CD4-positive, CD25-positive, alpha-beta regulatory T cell (primary cell): ENCODE data around the gene USO1. TPM values are rescaled to one million over a fixed set of nuclear protein-coding genes. Genes with fewer than 3 reads are reported as not detected.
"Not testable (repeated sequence)": the region's sequence is repeated elsewhere in the genome, so short reads cannot be mapped to it uniquely, and the experiment has no call there.

Source experiments
- ATAC-seq, 2 donors: fragments of 150-1000 bp; cut with Tn5 transposase; one replicate each; pipeline ENCODE4 v1.10.0; 2021; ENCODE audit warnings: low read depth in 2 of 2, moderate number of reproducible peaks in 2 of 2, moderate library complexity in 1 of 2
- DNase-seq, 3 donors: peaks; one replicate each; pipeline versions ENCODE4 v3.0.0 to v3.0.0-alpha.2; 2012 to 2022; ENCODE audit warnings: mixed read lengths in 1 of 3
- H3K27ac ChIP-seq: one replicate; pipeline ENCODE4 v1.7.0; 2013; ENCODE audit warnings: mild to moderate bottlenecking, low read length; ENCODE audit not compliant: insufficient read depth, poor library complexity, severe bottlenecking
- H3K27me3 ChIP-seq: one replicate; pipeline ENCODE4 v1.7.0; 2013; ENCODE audit warnings: low read length; ENCODE audit not compliant: control insufficient read depth, insufficient read depth
- H3K36me3 ChIP-seq: one replicate; pipeline ENCODE4 v1.7.0; 2013; ENCODE audit warnings: mild to moderate bottlenecking, low read length, moderate library complexity; ENCODE audit not compliant: control insufficient read depth, insufficient read depth
- H3K4me1 ChIP-seq: 2 replicates; pipeline ENCODE4 v1.7.0; 2013; ENCODE audit warnings: mild to moderate bottlenecking, low read length; ENCODE audit not compliant: insufficient read depth, control insufficient read depth, poor library complexity, severe bottlenecking
- H3K4me3 ChIP-seq: one replicate; pipeline ENCODE4 v1.7.0; 2013; ENCODE audit warnings: low read depth, mild to moderate bottlenecking, low read length, moderate library complexity
- H3K9me3 ChIP-seq, 2 experiments: 1 replicate in 1 of 2; 2 replicates in 1 of 2; pipeline ENCODE4 v1.7.0; 2013; ENCODE audit warnings: low read length in 2 of 2, mild to moderate bottlenecking in 1 of 2, moderate library complexity in 1 of 2; ENCODE audit not compliant: control insufficient read depth in 2 of 2
- H3K27ac Mint-ChIP-seq, 3 donors: one replicate each; pipeline ENCODE4 v1.8.0; 2020 to 2022; ENCODE audit warnings: mild to moderate bottlenecking in 3 of 3, mixed read lengths in 3 of 3, moderate library complexity in 2 of 3
- H3K27me3 Mint-ChIP-seq: one replicate; pipeline ENCODE4 v1.8.0; 2022; ENCODE audit warnings: mild to moderate bottlenecking, mixed read lengths
- H3K36me3 Mint-ChIP-seq: one replicate; pipeline ENCODE4 v1.8.0; 2020; ENCODE audit warnings: mixed read lengths
- H3K4me1 Mint-ChIP-seq, 4 donors: one replicate each; pipeline ENCODE4 v1.8.0; 2020 to 2022; ENCODE audit warnings: mixed read lengths in 4 of 4, mild to moderate bottlenecking in 1 of 4
- H3K4me3 Mint-ChIP-seq, 4 donors: one replicate each; pipeline ENCODE4 v1.8.0; 2020 to 2022; ENCODE audit warnings: mild to moderate bottlenecking in 4 of 4, mixed read lengths in 4 of 4, moderate library complexity in 3 of 4
- H3K9me3 Mint-ChIP-seq, 7 donors: one replicate each; pipeline ENCODE4 v1.8.0; 2020 to 2022; ENCODE audit warnings: mixed read lengths in 7 of 7, mild to moderate bottlenecking in 3 of 7, moderate library complexity in 2 of 7
- polyA plus RNA-seq, 4 donors: library from polyadenylated mRNA; unstranded; fragments of 300-500 nt; fragmentation: Illumina TruSeq; gene quantifications; one replicate each; pipeline ENCODE4 v1.2.3, GENCODE V29; 2021
- total RNA-seq: library from RNA; stranded (reverse); gene quantifications from one replicate; pipeline ENCODE4 v1.2.3, GENCODE V29; 2022

Gene USO1
- total and polyA plus RNA-seq, 5 donors from 2014 or later = 23.4 to 29.5 (median 24.8) TPM

- no peaks in the 10 kb centered on the region for H3K27me3 ChIP-seq
- Mint-ChIP-seq H3K27me3 (no peaks in the 10 kb centered on the region), H3K27ac (no peak overlapping the region), H3K4me1 (peaks cover 0 to 25% (median 13%) of the 10 kb centered on the region in 4 donors), H3K36me3 (peaks cover 4% of the 10 kb centered on the region), H3K4me3 (no peak overlapping the region), H3K9me3 (peaks cover 0 to 3% (median 0%) of the 10 kb centered on the region in 7 donors)
- DNase-seq (no peak), ATAC-seq (peak; percentile 54 to 59)
- H3K36me3 ChIP-seq = no peaks in the 10 kb centered on the region
- H3K4me1 ChIP-seq = no peaks in the 10 kb centered on the region
- H3K4me3 ChIP-seq = no peak overlapping the region
- no peak overlapping the region for H3K27ac ChIP-seq
- H3K9me3 ChIP-seq = no peaks in the 10 kb centered on the region
These were observed 38.0 kb upstream of the USO1 start for GRCh38 chr4:75686346-75686745.

GRCh38 chr4:75687125-75687524 is 37.3 kb upstream of the USO1 start:
- not testable (repeated sequence) for H3K27me3 Mint-ChIP-seq, H3K9me3 Mint-ChIP-seq, H3K36me3 Mint-ChIP-seq, H3K36me3 ChIP-seq, ATAC-seq, DNase-seq, H3K4me3 ChIP-seq, H3K9me3 ChIP-seq, H3K27me3 ChIP-seq, H3K27ac ChIP-seq, H3K4me1 ChIP-seq, H3K4me3 Mint-ChIP-seq
- Mint-ChIP-seq H3K27ac (peak overlapping the region in 1 of 3 donors; percentile 43), H3K4me1 (peaks cover 0 to 25% (median 12%) of the 10 kb centered on the region in 4 donors)

GRCh38 chr4:75692066-75692465 is 32.3 kb upstream of the USO1 start:
- not testable (repeated sequence) for H3K9me3 Mint-ChIP-seq, H3K36me3 ChIP-seq, H3K27me3 ChIP-seq, H3K4me3 Mint-ChIP-seq, H3K9me3 ChIP-seq, ATAC-seq, H3K27me3 Mint-ChIP-seq, H3K4me1 ChIP-seq, DNase-seq, H3K27ac ChIP-seq, H3K4me3 ChIP-seq
- H3K4me1 Mint-ChIP-seq = peaks cover 2 to 25% (median 7%) of the 10 kb centered on the region in 4 donors
- H3K27ac Mint-ChIP-seq = peak overlapping the region in 1 of 3 donors; percentile 38
- H3K36me3 Mint-ChIP-seq = peaks cover 16% of the 10 kb centered on the region

- H3K36me3 Mint-ChIP-seq = peaks cover 13% of the 10 kb centered on the region
- Histone ChIP-seq H3K4me3 (no peak overlapping the region), H3K36me3 (no peaks in the 10 kb centered on the region), H3K4me1 (peaks cover 21% of the 10 kb centered on the region), H3K27me3 (no peaks in the 10 kb centered on the region), H3K9me3 (no peaks in the 10 kb centered on the region), H3K27ac (peak overlapping the region; percentile 23)
- H3K4me3 Mint-ChIP-seq = no peak overlapping the region
- peak overlapping the region in 1 of 3 donors; percentile 65 for H3K27ac Mint-ChIP-seq
- peak; percentile 60 to 76 for ATAC-seq
- peak in 2 of 3 donors; percentile 31 to 55 for DNase-seq
- H3K9me3 Mint-ChIP-seq = no peaks in the 10 kb centered on the region
- H3K27me3 Mint-ChIP-seq = no peaks in the 10 kb centered on the region
- H3K4me1 Mint-ChIP-seq = peaks cover 18 to 39% (median 25%) of the 10 kb centered on the region in 4 donors
These were observed 28.3 kb upstream of the USO1 start for GRCh38 chr4:75696071-75696470.

- peak overlapping the region in 2 of 3 donors; percentile 17 to 65 for H3K27ac Mint-ChIP-seq
- Histone ChIP-seq H3K4me3 (no peak overlapping the region), H3K36me3 (no peaks in the 10 kb centered on the region), H3K27ac (no peak overlapping the region), H3K9me3 (no peaks in the 10 kb centered on the region), H3K4me1 (peaks cover 21% of the 10 kb centered on the region), H3K27me3 (no peaks in the 10 kb centered on the region)
- no peaks in the 10 kb centered on the region for H3K27me3 Mint-ChIP-seq
- H3K4me3 Mint-ChIP-seq = peak overlapping the region in 1 of 4 donors; percentile 23
- H3K9me3 Mint-ChIP-seq = no peaks in the 10 kb centered on the region
- ATAC-seq = no peak
- H3K4me1 Mint-ChIP-seq = peaks cover 18 to 39% (median 25%) of the 10 kb centered on the region in 4 donors
- peaks cover 13% of the 10 kb centered on the region for H3K36me3 Mint-ChIP-seq
- no peak for DNase-seq
These were observed 27.8 kb upstream of the USO1 start for GRCh38 chr4:75696581-75696980.

GRCh38 chr4:75698162-75698962 is 26.0 kb upstream of the USO1 start:
- H3K4me1 Mint-ChIP-seq = peaks cover 18 to 39% (median 25%) of the 10 kb centered on the region in 4 donors
- H3K4me1 ChIP-seq = peaks cover 21% of the 10 kb centered on the region
- peak overlapping the region; percentile 66 to 80 (median 74) for H3K27ac Mint-ChIP-seq

GRCh38 chr4:75698963-75699228 is 25.5 kb upstream of the USO1 start:
- no peaks in the 10 kb centered on the region for H3K9me3 ChIP-seq
- H3K4me1 ChIP-seq = peaks cover 21% of the 10 kb centered on the region
- Mint-ChIP-seq H3K4me3 (peak overlapping the region in 2 of 4 donors; percentile 11 to 14), H3K27me3 (no peaks in the 10 kb centered on the region), H3K4me1 (peaks cover 15 to 39% (median 25%) of the 10 kb centered on the region in 4 donors), H3K9me3 (no peaks in the 10 kb centered on the region), H3K27ac (peak overlapping the region; percentile 66 to 80 (median 74)), H3K36me3 (peaks cover 11% of the 10 kb centered on the region)
- H3K36me3 ChIP-seq = no peaks in the 10 kb centered on the region
- H3K4me3 ChIP-seq = peak overlapping the region; percentile 48
- peak overlapping the region; percentile 37 for H3K27ac ChIP-seq
- ATAC-seq (no peak), DNase-seq (peak in 1 of 3 donors; percentile 16)
- H3K27me3 ChIP-seq = no peaks in the 10 kb centered on the region

More at GRCh38 chr4:75698162-75698962, 26.0 kb upstream of the USO1 start:
- Mint-ChIP-seq H3K4me3 (peak overlapping the region in 1 of 4 donors; percentile 14), H3K9me3 (no peaks in the 10 kb centered on the region), H3K36me3 (peaks cover 13% of the 10 kb centered on the region), H3K27me3 (no peaks in the 10 kb centered on the region)
- peak in 1 of 3 donors; percentile 45 for DNase-seq
- Histone ChIP-seq H3K4me3 (peak overlapping the region; percentile 48), H3K9me3 (no peaks in the 10 kb centered on the region), H3K27ac (no peak overlapping the region), H3K36me3 (no peaks in the 10 kb centered on the region), H3K27me3 (no peaks in the 10 kb centered on the region)
- ATAC-seq = peak; percentile 62 to 68

GRCh38 chr4:75699299-75699698 is 25.1 kb upstream of the USO1 start:
- Histone ChIP-seq H3K36me3 (no peaks in the 10 kb centered on the region), H3K4me1 (peaks cover 21% of the 10 kb centered on the region), H3K27me3 (no peaks in the 10 kb centered on the region), H3K4me3 (peak overlapping the region; percentile 48), H3K27ac (peak overlapping the region; percentile 37), H3K9me3 (no peaks in the 10 kb centered on the region)
- H3K36me3 Mint-ChIP-seq = peaks cover 8% of the 10 kb centered on the region
- DNase-seq = peak in 1 of 3 donors; percentile 16
- no peaks in the 10 kb centered on the region for H3K27me3 Mint-ChIP-seq
- no peaks in the 10 kb centered on the region for H3K9me3 Mint-ChIP-seq
- H3K27ac Mint-ChIP-seq = peak overlapping the region; percentile 65 to 74 (median 66)
- ATAC-seq = no peak
- H3K4me3 Mint-ChIP-seq = peak overlapping the region in 1 of 4 donors; percentile 14
- peaks cover 12 to 39% (median 25%) of the 10 kb centered on the region in 4 donors for H3K4me1 Mint-ChIP-seq
